Lung microvascular endothelial cell (primary cell): ENCODE results near the gene RAB25. TPM values are rescaled to one million over a fixed set of nuclear protein-coding genes. Genes with fewer than 3 reads are reported as not detected.
"Not testable (repeated sequence)": the region's sequence is repeated elsewhere in the genome, so short reads cannot be mapped to it uniquely, and the experiment has no call there.

Experiments
- DNase-seq, 2 donors: peaks; one replicate each; pipeline versions ENCODE4 v3.0.0 to v3.0.0-alpha.2; 2010; ENCODE audit warnings: low read depth in 2 of 2
- total RNA-seq: library from RNA; depleted of rRNA; stranded (reverse); fragments of >200 nt; gene quantifications from 2 replicates; pipeline ENCODE4 v1.2.1, GENCODE V29; 2014

RAB25 gene
- total RNA-seq, 1 donor from 2014 or later = not detected

DNA sequence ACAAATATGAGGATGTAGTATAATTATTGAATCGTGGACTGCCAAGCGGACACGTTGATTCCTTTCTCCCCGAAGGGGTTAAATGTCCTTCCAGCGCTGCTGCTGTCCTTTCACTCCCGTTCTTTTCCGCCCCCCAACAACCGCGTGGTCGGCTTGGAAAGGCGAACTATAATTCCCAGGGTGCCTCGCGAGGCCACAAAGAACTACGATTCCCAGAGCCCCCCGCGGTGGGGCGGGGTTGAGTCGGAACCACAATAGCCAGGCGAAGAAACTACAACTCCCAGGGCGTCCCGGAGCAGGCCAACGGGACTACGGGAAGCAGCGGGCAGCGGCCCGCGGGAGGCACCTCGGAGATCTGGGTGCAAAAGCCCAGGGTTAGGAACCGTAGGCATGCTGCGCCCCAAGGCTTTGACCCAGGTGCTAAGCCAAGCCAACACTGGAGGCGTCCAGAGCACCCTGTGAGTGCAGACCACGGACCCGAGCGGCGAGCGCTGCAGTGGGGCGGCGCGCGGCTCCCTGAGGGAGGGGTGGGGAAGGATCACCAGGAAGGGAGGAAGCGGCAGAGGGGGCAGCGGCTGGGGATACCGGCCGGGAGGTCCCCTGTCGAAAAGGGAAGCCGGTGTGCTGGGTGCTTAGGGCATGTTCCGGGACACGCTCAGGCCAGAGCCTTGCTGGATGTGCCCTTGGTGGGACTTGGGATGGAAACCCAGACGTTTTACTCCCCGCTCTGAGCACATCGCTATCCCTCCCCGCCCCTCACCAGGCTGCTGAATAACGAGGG, 6.3 kb upstream of the RAB25 start, which contains the start of gene LAMTOR2:
TSS of gene LAMTOR2 (plus strand) at position 283 of the 781 bp plus-strand sequence. CDS start at position 391, 108 bp downstream.
- peak; percentile 96 to 98 for DNase-seq

- peak in 1 of 2 donors; percentile 16 for DNase-seq
These were observed 5.5 kb upstream of the RAB25 start for GRCh38 chr1:156055281-156056048.

DNA sequence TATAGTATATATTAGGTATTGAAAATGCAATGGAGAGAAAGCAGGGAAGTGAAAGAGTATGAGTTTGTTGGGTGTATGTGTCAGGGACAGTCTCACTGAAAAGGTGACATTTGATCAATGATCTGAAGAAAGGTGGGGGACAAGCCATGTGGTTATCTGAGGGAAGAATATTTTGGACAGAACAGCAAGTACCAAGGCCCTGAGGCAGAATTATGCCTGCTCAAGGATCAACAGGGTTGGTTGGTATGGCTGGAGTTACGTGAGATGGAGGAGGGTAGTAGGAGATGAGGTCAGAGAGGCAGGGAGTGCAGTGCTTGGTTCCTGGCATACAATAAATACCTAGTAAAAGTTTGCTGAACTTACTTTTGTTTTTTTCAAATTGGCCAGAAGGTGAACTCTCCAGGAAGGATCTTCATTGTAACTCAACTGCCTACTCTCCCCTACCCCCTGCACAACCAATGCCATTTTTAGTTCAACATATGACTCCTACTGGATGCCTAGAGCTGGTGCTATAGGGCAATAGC, 4.6 kb upstream of the RAB25 start:
- DNase-seq = no peak

GRCh38 chr1:156062189-156062588, 1.2 kb downstream of the RAB25 start:
- DNase-seq = no peak

GRCh38 chr1:156063997-156064285, 3.0 kb downstream of the RAB25 start:
- DNase-seq = no peak

DNA sequence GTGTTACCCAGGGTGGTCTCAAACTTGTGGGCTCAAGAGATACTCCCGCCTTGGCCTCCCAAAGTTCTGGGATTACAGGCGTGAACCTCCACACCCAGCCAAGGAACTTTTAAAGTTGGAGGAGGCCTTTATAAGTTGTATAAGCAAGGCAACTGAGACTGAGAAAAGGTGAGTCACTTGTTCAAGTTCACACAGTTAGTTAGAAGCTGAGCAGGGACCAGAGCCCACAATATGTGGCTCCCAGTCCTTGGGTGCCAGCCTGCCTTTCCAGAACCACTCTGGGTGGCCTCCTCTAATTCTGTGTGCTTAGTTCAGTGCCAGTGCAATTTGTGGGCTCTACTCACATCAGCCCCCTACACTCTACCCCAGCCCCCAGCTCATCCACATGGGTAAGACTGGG, 3.7 kb downstream of the RAB25 start:
- DNase-seq = no peak

- DNase-seq = no peak
These were observed 4.3 kb downstream of the RAB25 start for GRCh38 chr1:156065212-156065611.

- DNase-seq = no peak
These were observed 4.9 kb downstream of the RAB25 start for GRCh38 chr1:156065871-156066270.

DNA sequence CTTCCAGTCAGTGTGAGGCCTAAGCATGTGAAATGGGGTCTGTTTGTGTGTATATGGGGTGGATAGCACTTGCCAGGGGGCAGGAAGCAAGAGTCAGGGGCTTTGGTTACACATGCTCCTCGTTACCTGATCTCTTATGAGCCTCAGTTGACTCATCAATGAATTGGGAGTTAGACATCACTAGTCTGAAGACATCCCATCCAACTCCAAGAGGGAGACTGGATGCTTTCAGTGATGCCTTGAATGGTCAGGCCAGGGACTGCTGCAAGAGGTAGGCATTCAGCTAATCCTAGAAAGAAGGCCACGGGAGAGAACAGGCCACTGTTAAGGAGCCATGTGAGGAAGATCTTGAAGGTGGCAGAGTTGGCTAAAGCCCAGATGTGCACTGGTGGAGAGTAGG, 6.3 kb downstream of the RAB25 start:
- no peak for DNase-seq

GRCh38 chr1:156069490-156070455, 8.8 kb downstream of the RAB25 start:
- DNase-seq = peak; percentile 43 to 56

DNA sequence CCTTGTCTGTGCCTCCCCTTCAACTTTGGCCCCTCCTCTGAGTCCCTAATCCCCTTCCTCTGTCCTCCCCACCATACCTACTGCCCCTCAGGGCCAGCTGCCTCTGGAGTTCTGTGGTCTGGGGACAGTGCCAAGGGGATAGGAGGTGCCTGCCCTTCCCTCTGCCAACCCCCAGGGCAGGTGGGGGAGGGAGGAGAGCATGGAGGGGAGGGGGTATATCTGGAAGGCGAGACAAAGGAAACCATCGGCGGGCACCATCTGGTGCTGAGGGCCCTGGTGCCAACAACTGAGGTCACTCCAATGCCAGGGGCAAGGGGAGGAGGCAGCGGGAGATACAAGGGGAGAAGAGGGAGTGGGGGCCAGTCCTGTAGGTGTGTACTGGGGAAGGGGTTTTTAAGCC, 9.6 kb downstream of the RAB25 start:
- no peak for DNase-seq

DNA sequence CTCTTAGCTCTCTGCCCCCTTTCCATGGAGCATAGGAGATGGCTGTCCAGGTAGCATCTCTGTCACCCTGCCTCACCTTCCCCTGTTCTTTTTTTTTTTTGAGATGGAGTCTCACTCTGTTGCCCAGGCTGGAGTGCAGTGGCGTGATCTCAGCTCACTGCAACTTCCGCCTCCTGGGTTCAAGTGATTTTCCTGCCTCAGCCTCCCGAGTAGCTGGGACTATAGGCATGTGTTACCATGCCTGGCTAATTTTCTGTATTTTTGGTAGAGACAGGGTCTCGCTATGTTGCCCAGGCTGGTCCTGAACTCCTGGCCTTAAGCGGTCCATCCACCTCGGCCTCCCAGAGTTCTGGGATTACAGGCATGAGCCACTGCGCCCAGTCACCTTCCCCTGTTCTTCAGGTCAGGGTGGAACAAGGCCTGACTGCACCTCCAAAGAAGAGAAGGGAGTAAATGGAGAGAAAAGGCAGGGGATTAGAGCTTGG, 10.4 kb downstream of the RAB25 start:
- not testable (repeated sequence) for DNase-seq

- DNase-seq = no peak
These were observed 11.3 kb downstream of the RAB25 start for GRCh38 chr1:156072251-156072650.

GRCh38 chr1:156073110-156073687, 12.2 kb downstream of the RAB25 start:
- DNase-seq = no peak

GRCh38 chr1:156073740-156074139, 12.8 kb downstream of the RAB25 start:
- DNase-seq = no peak

- no peak for DNase-seq
These were observed 13.7 kb downstream of the RAB25 start for GRCh38 chr1:156074661-156075060.

DNA sequence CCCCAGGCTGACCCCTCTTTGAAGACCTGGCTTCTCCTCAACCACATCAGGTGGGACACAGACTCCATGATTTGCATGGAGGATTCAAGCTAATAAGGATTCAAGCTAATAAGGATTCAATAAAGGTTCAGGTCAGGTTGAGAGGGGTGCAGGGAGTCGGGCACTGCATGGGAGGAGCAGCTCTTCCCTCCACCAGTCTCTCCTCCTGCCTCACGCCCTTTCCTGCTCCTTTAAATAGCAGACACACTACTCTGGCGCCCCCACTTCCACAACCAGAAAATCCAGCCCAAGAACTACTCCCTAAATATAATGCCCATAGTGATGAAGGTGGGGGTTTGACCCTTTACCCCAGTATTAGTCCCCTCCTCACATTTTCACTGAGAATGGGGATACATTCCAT, 14.2 kb downstream of the RAB25 start:
- DNase-seq = no peak

DNA sequence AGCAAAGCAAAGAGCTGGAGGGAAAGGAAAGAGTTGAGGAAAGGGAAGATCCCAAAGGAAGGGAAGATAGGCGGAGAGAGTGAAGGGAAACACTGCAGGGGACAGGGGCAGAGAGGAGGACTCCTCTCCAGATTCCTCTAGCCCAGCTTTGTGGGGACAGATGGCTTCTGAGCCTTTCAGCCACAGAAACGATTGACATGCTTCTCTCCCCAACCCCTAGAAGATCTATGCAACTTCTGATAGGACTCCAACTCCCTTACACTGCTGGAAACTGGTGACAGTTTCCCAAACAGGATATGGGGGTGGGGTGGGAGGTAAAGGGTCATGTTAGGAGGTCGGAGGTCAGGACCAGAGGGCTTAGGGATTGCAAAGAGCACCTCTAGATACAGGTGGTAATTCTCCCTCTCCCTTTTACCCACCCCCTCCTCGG, 14.8 kb downstream of the RAB25 start:
- no peak for DNase-seq

GRCh38 chr1:156076609-156077429, 15.9 kb downstream of the RAB25 start:
- DNase-seq = peak; percentile 32

- DNase-seq = no peak
These were observed 16.4 kb downstream of the RAB25 start for GRCh38 chr1:156077430-156077760.
